SW480 (cell line): ENCODE results near the gene ILKAP.
"Not testable (repeated sequence)": the region's sequence is repeated elsewhere in the genome, so short reads cannot be mapped to it uniquely, and the experiment has no call there.

ENCODE experiments used
- DNase-seq: peaks from one replicate; pipeline ENCODE4 v3.0.0-alpha.2; 2016; ENCODE audit warnings: low spot score

The ILKAP gene

GRCh38 chr2:238202326-238203093, 985 bp downstream of the ILKAP start:
- DNase-seq: no peak

GRCh38 chr2:238190445-238190844, 13.1 kb downstream of the ILKAP start:
- DNase-seq: no peak

- no peak for DNase-seq
Observed at GRCh38 chr2:238187618-238188548, 15.6 kb downstream of the ILKAP start.

DNA sequence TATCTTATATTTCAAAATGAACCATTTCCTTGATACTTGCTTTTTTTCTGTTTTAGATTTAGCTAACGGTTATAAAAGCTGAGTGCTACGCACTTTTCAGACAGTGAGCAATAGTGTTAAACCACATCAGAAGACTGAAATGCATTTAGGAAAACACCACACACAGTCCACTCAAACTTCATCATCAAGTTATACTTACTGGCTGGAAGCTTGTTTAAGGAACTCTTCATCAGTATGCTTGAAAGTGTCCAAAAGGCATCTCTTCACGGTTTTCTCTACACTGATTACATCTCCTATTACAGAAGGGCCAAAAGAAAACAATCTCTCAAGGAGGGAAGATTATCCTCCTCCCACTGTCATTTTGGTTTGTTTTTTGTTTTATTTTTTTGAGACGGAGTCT, 19.7 kb downstream of the ILKAP start:
- DNase-seq: no peak

DNA sequence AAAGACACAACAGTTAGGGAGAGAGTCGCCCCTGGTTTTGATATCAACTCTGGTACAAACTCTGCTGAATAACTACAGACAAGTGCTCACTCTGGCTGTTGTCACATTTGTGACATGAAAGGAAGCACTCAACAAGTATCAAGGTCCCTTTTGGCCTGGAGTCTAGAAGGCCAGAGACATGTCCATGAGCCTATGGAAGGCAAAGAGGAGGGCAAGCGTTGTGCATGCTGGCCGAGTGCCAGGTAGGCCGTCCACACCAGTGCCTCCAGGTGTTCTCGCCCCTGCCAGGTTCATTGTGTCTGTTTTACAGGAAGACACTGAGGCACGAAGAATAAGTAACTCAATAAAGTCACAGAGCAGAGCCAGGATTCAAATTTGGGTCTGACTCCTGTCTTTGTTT, 21.1 kb downstream of the ILKAP start:
- DNase-seq: no peak

DNA sequence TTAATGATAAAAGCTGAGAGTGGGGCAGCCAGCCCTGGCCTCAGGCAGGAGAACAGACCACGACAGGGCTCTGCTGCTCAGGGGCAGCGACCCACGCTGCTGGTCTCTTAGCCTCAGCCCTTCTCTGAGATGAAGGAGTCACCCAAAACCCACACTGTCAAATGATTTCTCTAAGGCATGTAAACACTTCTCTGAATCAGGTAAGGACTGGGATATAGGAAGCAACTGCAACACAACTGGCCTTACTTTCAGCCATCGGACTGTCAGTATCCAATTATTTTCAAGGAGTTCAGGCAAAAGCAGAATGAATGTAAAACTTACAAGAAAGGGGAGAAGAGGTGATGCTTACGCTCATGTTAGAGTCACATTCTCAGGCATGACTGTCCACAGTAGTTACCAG, 22.9 kb downstream of the ILKAP start:
- no peak for DNase-seq

- no peak for DNase-seq
Observed at GRCh38 chr2:238176613-238177012, 26.9 kb downstream of the ILKAP start.

DNA sequence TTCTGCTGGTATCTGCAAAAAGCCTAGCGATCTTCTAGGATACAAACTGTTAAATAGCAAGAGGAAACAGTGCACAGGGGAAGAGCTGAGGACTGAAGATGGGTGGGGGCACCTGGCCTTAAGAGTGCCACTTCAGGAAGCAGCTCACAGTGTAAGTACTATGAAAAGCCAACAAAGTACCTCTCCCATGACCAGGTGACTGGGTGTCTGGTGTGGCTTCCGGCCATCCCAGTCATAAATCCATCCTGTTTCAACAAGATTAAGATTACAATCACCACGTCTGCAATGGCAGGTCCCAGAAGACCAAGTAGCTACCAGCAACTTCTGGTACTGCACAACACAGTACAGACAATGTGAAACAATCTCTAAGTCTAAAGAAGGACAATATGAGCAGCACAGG, 28.8 kb downstream of the ILKAP start:
- no peak for DNase-seq

GRCh38 chr2:238174291-238174690, 29.2 kb downstream of the ILKAP start:
- no peak for DNase-seq

- DNase-seq: no peak
Observed at GRCh38 chr2:238173692-238174091, 29.8 kb downstream of the ILKAP start.

DNA sequence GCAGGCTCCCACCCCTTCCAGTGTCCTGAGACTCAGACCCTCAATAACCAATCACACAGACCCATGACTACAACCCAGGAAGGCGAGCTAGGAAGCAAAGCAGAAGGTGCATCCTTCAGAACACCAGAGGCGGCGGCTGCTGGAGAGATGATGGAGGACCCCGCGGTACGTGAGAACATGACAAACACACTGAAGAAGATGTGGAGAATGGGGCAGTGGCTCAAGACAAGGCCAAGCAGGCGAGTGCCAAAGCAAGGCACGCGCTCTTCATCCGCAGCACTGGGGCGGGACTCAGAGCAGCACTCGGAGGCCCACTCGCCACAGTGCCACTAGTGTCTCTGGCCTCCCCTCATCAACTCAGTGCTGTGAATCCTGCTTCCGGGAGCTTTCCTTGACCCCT, 31.1 kb downstream of the ILKAP start:
- DNase-seq: no peak

GRCh38 chr2:238171575-238172187, 31.8 kb downstream of the ILKAP start:
- DNase-seq: no peak

GRCh38 chr2:238171072-238171431, 32.4 kb downstream of the ILKAP start:
- DNase-seq: not testable (repeated sequence)

DNA sequence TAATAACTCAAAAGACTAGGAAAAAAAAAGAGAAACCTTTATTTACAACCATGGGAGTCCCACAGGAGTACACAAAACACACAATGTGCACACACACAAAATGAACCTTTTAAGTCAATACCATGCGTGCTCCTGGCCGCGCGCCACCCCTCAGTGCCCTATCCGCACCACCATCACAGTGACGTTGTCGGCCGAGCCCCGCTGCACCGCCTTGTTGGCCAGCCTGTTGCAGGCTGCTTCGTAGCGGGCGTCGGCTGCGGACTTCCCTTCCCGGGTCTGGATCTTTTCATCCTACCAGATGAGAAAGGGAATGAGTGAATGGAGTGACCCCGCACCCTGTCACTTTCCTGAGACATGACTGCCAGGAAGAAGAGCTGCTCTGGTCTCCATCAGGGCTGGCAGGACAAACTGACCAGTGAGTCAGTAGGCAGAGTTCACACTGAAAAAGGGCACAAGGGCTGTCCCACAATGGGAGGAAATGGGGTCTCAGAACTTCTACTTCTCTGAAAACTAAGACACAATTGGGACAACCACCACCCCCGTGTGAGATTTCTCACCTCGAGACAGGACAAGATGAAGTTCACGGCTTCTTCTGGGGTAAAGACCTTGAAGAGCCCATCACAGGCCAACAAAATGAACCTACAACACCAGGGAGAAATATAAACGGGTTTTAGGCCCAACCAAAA, 33.0 kb downstream of the ILKAP start:
- no peak for DNase-seq

DNA sequence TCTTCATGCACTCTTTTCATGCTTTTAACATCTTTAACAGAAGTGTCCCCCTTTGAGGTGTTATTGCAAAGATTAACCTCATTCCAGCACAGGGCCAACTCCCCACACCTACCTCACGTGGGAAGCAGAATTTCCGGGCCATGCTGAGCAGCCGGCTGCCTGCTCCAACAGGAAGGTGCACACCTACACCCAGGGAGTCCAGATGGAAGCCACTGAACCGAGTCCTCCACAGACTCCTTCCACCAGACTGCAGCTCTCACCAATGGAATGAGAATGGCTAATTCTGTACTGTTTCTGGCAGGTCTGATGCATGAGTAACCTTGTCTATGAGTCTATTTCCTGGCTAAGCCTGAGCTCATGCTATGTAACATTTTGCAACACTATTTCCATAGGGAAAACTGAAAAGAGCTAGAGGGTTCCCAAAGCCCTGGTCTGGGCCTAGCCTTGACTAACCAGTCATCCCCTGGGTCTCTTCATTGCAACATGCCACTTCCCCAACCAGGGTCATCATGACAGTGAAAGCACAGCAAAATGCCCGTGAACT, 33.7 kb downstream of the ILKAP start:
- DNase-seq: no peak

DNA sequence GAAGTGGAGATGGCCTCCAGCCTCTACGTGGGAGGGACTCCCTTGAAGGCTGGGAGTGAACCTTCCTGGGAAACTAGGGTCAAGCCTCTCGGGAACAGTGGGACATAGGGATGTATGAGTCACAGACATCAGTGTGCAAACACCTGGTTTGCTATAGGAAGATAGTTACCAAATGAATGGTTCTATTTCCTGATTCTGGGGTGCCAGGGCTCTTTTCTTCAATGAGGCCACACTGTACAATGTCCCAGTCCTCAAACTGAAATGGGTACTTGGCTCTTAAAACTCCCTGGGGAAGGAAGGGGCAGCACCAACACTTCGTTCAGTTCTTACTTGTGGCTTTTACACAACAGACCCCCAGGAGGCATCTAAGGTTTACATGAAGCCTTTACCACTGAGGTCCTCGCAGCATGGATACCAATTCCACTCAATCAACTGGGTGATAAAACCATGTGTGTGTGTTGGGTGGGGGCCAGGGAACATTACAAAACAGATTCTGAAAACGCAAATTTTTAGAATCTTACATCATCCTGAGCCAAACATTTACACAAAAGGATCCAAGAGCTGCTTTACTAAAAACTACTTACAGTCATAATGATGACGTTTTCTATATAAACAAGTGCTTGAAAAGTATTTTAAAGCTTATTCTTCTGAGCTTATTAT, 34.3 kb downstream of the ILKAP start:
- no peak for DNase-seq

- DNase-seq: no peak
Observed at GRCh38 chr2:238168196-238169047, 35.1 kb downstream of the ILKAP start.

DNA sequence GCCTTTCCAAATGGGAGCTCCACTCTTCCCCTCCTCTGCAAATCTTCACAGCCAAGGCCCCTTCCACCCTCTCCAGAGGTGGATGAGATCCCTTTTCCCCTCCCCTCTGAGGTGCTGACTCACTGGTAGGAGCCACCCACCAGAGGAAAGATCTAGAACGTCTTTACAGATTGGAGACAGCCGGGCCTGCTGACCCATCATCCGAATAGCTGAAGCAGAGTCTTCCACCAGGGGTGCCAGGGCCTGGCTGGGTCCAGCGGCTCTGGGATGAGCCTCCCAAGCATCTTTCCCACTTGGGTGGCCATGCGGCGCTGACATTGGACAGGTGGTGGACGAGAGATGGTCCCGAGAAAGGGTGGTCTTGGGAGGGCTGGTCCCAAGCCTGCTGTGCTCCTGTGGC, 35.7 kb downstream of the ILKAP start:
- no peak for DNase-seq

GRCh38 chr2:238167344-238167715, 36.2 kb downstream of the ILKAP start:
- DNase-seq: no peak
